SK-N-SH (cell line): ENCODE measurements around the gene CLASRP. TPM values are rescaled to one million over a fixed set of nuclear protein-coding genes. Genes with fewer than 3 reads are reported as not detected.
A peak's percentile ranks its signal among the peaks of the same experiment; 100 is the strongest.

Experiments used
- CTCF ChIA-PET: fragments of 300-600, 350-600 bp; formaldehyde crosslinking; extraction: SDS; loops from one replicate; lab custom pipeline; 2021; lab: Yijun Ruan, JAX
- POLR2A ChIA-PET: fragments of 350-600 bp; sonication (Branson Sonifier 250); formaldehyde crosslinking; extraction: SDS; loops from one replicate; lab custom pipeline; 2020; ENCODE audit warnings: antibody characterized with exemption, inconsistent platforms; lab: Yijun Ruan, JAX
- DNase-seq: peaks from one replicate; pipeline ENCODE4 v3.0.0; 2012
- H2AFZ ChIP-seq: fragments of 200-600 bp; sonication (generic); 2 replicates; pipeline ENCODE4 v1.8.1; 2016; ENCODE audit warnings: antibody characterized with exemption, mild to moderate bottlenecking, low read depth
- H3F3A ChIP-seq: fragments of 200-600 bp; sonication (generic); replicated peaks from 2 replicates; pipeline ENCODE3; 2016; ENCODE audit warnings: antibody characterized with exemption, mild to moderate bottlenecking; ENCODE audit not compliant: insufficient read depth
- H3K27ac ChIP-seq, 2 experiments: fragments of 200-500 bp in 1 of 2; fragments of 200-600 bp in 1 of 2; sonication (Bioruptor generic) in 1 of 2; sonication (generic), shearing (Covaris generic) in 1 of 2; 2 replicates each; pipeline versions ENCODE4 v1.5.1 to v1.6.1; 2014 to 2016; ENCODE audit warnings: low read depth in 2 of 2, inconsistent platforms in 1 of 2, low read length in 1 of 2, mild to moderate bottlenecking in 1 of 2, mixed read lengths in 1 of 2
- H3K27me3 ChIP-seq: fragments of 200-600 bp; sonication (generic), shearing (Covaris generic); 2 replicates; pipeline ENCODE4 v1.6.1; 2016; ENCODE audit warnings: mixed run types; ENCODE audit not compliant: insufficient read depth
- H3K36me3 ChIP-seq, 2 experiments: fragments of 200-500 bp in 1 of 2; fragments of 200-600 bp in 1 of 2; sonication (Bioruptor generic) in 1 of 2; sonication (generic) in 1 of 2; replicated peaks in 1 of 2; 2 replicates each; pipeline versions ENCODE3 to v1.5.1; 2014 to 2016; ENCODE audit warnings: low read length in 1 of 2, mild to moderate bottlenecking in 1 of 2; ENCODE audit not compliant: insufficient read depth in 2 of 2, control insufficient read depth in 1 of 2
- H3K4me1 ChIP-seq, 2 experiments: fragments of 200-500 bp in 1 of 2; fragments of 200-600 bp in 1 of 2; sonication (Bioruptor generic) in 1 of 2; sonication (generic), shearing (Covaris generic) in 1 of 2; 2 replicates each; pipeline versions ENCODE4 v1.5.1 to v1.6.1; 2014 to 2016; ENCODE audit warnings: low read depth in 1 of 2, low read length in 1 of 2, mixed run types in 1 of 2; ENCODE audit not compliant: insufficient read depth in 2 of 2, control insufficient read depth in 1 of 2
- H3K4me2 ChIP-seq: fragments of 200-600 bp; sonication (generic), shearing (Covaris generic); 2 replicates; pipeline ENCODE4 v1.6.1; 2017; ENCODE audit warnings: mixed run types
- H3K4me3 ChIP-seq, 2 experiments: fragments of 200-500 bp in 1 of 2; fragments of 200-600 bp in 1 of 2; sonication (Bioruptor generic) in 1 of 2; sonication (generic), shearing (Covaris generic) in 1 of 2; 2 replicates each; pipeline versions ENCODE4 v1.5.1 to v1.8.1; 2014 to 2016; ENCODE audit warnings: low read depth in 2 of 2, inconsistent platforms in 1 of 2, low read length in 1 of 2, mild to moderate bottlenecking in 1 of 2, mixed read lengths in 1 of 2, moderate library complexity in 1 of 2
- H3K79me2 ChIP-seq: fragments of 200-600 bp; sonication (generic); 2 replicates; pipeline ENCODE4 v1.8.1; 2017; ENCODE audit warnings: mild to moderate bottlenecking; ENCODE audit not compliant: insufficient read depth
- H3K9ac ChIP-seq: fragments of 200-600 bp; sonication (generic); 2 replicates; pipeline ENCODE4 v1.6.1; 2017; ENCODE audit warnings: mixed run types
- H3K9me2 ChIP-seq: fragments of 200-600 bp; sonication (generic); 2 replicates; pipeline ENCODE4 v1.6.1; 2017; ENCODE audit warnings: mixed run types
- H3K9me3 ChIP-seq: fragments of 200-600 bp; sonication (generic); 2 replicates; pipeline ENCODE4 v1.6.1; 2017; ENCODE audit warnings: mixed run types, mild to moderate bottlenecking, moderate library complexity
- H4K20me1 ChIP-seq: fragments of 200-600 bp; sonication (generic); 2 replicates; pipeline ENCODE4 v1.6.1; 2017; ENCODE audit warnings: mild to moderate bottlenecking, mixed run types; ENCODE audit not compliant: insufficient read depth
- CHD2 ChIP-seq: fragments of 150-350 bp; IDR thresholded peaks from 2 replicates; pipeline ENCODE4 v1.6.1; 2018; ENCODE audit warnings: low read length; ENCODE audit not compliant: partially characterized antibody
- CTCF ChIP-seq: fragments of 200-600 bp; sonication (generic); IDR thresholded peaks from 2 replicates; pipeline ENCODE4 v1.6.1; 2017; ENCODE audit warnings: antibody characterized with exemption, mild to moderate bottlenecking, moderate library complexity
- ELF1 ChIP-seq: IDR thresholded peaks from 2 replicates; pipeline ENCODE4 v1.4.0; 2012
- EP300 ChIP-seq, 2 experiments: IDR thresholded peaks; 2 replicates each; pipeline versions ENCODE4 v1.4.0 to v1.6.1; 2012; ENCODE audit warnings: borderline replicate concordance in 1 of 2, low read depth in 1 of 2, low read length in 1 of 2
- EZH2phosphoT487 ChIP-seq: fragments of 200-600 bp; sonication (generic); IDR thresholded peaks from 2 replicates; pipeline ENCODE4 v1.6.1; 2017; ENCODE audit warnings: low read depth, mixed run types, mild to moderate bottlenecking, antibody characterized with exemption, moderate library complexity, borderline replicate concordance
- GATA2 ChIP-seq: sonication (generic); formaldehyde crosslinking; IDR thresholded peaks from 2 replicates; pipeline ENCODE4 v1.5.0; 2020; ENCODE audit warnings: mild to moderate bottlenecking, missing genetic modification reagents
- IRF3 ChIP-seq: fragments of 150-350 bp; IDR thresholded peaks from 2 replicates; pipeline ENCODE4 v1.6.1; 2016; ENCODE audit warnings: mild to moderate bottlenecking, low read depth, low read length
- JUND ChIP-seq: IDR thresholded peaks from 2 replicates; pipeline ENCODE4 v1.4.0; 2012
- MAX ChIP-seq: IDR thresholded peaks from 2 replicates; pipeline ENCODE4 v1.4.0; 2012; ENCODE audit warnings: low read depth
- POLR2AphosphoS5 ChIP-seq: IDR thresholded peaks from 2 replicates; pipeline ENCODE4 v1.6.1; 2012; ENCODE audit warnings: low read depth, low read length
- RAD21 ChIP-seq: IDR thresholded peaks from 2 replicates; pipeline ENCODE4 v1.6.1; 2012; ENCODE audit warnings: mild to moderate bottlenecking, low read length
- RCOR1 ChIP-seq: fragments of 150-350 bp; IDR thresholded peaks from 2 replicates; pipeline ENCODE4 v1.6.1; 2017; ENCODE audit warnings: antibody characterized with exemption, low read length
- SIN3A ChIP-seq: IDR thresholded peaks from 2 replicates; pipeline ENCODE4 v1.6.1; 2012; ENCODE audit warnings: low read depth, mild to moderate bottlenecking, low read length, moderate library complexity, borderline replicate concordance
- SMC3 ChIP-seq: IDR thresholded peaks from 2 replicates; pipeline ENCODE4 v1.6.1; 2012; ENCODE audit warnings: low read depth, low read length, improper control_type of control experiment
- TAF1 ChIP-seq: IDR thresholded peaks from 2 replicates; pipeline ENCODE4 v1.6.1; 2012; ENCODE audit warnings: low read depth, mild to moderate bottlenecking, low read length, moderate library complexity, borderline replicate concordance
- YY1 ChIP-seq: IDR thresholded peaks from 2 replicates; pipeline ENCODE4 v1.4.0; 2012; ENCODE audit warnings: low read depth, mild to moderate bottlenecking
- WGBS: methylation state at CpG from one replicate; pipeline ENCODE4 v1.1.6; 2017; ENCODE audit warnings: low lambda C conversion rate; 5-methylcytosine and 5-hydroxymethylcytosine counted together
- polyA plus RNA-seq, 3 experiments: library from polyadenylated mRNA; depleted of rRNA; stranded (reverse); fragments of >200 nt; gene quantifications; 2 replicates each; pipeline ENCODE4 v1.2.3, GENCODE V29; 2012

Gene CLASRP
- polyA plus RNA-seq, 1 of the 3 experiments (the other 2 are of a cell fraction), result 54.8 TPM

- TF ChIP-seq CTCF (no peak), SIN3A (no peak; the same call in 1 of the 2 replicates), IRF3 (no peak), POLR2AphosphoS5 (peak; percentile 96), MAX (peak; percentile 63; the same call in 1 of the 2 replicates), JUND (no peak), ELF1 (peak; percentile 80), EZH2phosphoT487 (no peak), SMC3 (no peak), RAD21 (no peak), RCOR1 (no peak), YY1 (peak; percentile 33; the same call in 1 of the 2 replicates)
- TF ChIP-seq, all 33 proteins: peak for 8
These were observed at the start of gene CLASRP (continued) for GRCh38 chr19:45038931-45039893.

- Histone ChIP-seq H3K9ac (no peak overlapping the region), H3K27ac (no peak overlapping the region), H3K4me1 (no peaks in the 10 kb centered on the region), H3K36me3 (peaks cover 0 to 38% of the 10 kb centered on the region in 2 experiments), H4K20me1 (no peaks in the 10 kb centered on the region), H2AFZ (no peak overlapping the region), H3F3A (no peaks in the 10 kb centered on the region), H3K79me2 (no peaks in the 10 kb centered on the region), H3K9me2 (no peaks in the 10 kb centered on the region), H3K4me3 (no peak overlapping the region), H3K4me2 (no peak overlapping the region), H3K27me3 (no peaks in the 10 kb centered on the region), H3K9me3 (no peaks in the 10 kb centered on the region)
- no peak for DNase-seq
- POLR2A ChIA-PET, result no interaction called here
- 89% methylated on average over 13 of the region's 14 CpGs for WGBS
- CTCF ChIA-PET, result interaction anchor here (1.3 to 3.4 kb wide), 2 partner anchors 10 to 32 kb away, joined by 3 to 21 read pairs; partner anchors contain the start of gene RELB
- TF ChIP-seq TAF1 (no peak), CHD2 (no peak), YY1 (no peak), EP300 (IDR thresholded peaks at IDR 0.05; ENCODE audit: borderline replicate concordance in 1 of 2, low read depth in 1 of 2, low read length in 1 of 2) (no peak), GATA2 (CRISPR knock-in tag) (no peak), MAX (no peak), JUND (no peak), CTCF (no peak), SMC3 (no peak), SIN3A (no peak), IRF3 (no peak)
These were observed 48.4 kb upstream of the CLASRP start for GRCh38 chr19:44990459-44990858.
